HG03097 (cell line): ENCODE data around the gene ST6GALNAC4.

Experiments used
- ATAC-seq: cut with Tn5 transposase; IDR thresholded peaks from one replicate; pipeline ENCODE4 v1.9.1; 2021; ENCODE audit not compliant: unreplicated experiment, low FRiP score

ST6GALNAC4 gene, protein sequence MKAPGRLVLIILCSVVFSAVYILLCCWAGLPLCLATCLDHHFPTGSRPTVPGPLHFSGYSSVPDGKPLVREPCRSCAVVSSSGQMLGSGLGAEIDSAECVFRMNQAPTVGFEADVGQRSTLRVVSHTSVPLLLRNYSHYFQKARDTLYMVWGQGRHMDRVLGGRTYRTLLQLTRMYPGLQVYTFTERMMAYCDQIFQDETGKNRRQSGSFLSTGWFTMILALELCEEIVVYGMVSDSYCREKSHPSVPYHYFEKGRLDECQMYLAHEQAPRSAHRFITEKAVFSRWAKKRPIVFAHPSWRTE

DNA sequence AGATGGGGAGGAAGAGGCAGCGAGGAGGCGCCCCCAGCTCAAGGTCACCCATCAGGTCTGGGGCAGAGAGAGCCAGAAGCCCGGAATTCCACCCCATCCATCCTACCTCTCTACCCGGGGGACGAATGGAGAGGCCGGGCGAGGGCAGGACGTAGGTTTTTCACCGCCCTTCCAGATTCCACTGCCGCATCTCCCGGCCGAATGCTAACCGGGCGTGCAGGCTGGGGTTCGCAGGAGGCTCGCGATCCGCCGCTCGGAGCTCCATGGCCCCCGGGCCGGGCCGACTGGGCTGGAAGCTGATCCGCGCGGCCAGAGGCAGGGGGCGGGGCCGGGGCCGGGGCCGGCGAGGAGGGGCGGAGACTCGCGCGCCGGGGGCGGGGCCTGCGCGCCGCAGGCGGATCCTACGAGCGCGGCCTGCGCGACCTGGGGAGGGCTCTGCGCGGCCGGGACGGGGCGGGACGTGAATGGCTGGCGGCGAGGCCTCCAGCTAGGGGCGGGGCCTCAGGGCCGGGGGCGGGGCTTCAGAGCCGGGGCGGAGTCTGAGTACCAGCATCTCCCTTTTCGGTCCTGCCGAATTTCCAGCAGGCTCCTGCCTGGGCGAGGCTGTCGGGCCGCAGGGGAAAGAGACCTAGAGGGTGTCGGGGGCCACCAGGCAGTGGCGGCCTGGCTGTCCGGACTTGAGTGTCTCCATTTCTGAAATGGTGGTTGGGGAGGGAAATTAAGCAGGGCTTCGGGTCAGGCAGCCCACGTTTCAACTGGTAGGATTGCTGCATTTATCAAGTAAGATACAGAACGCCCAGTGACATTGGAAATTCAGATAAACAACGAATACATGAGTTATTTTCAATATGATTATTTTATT lies at the start of gene ST6GALNAC4:
Gene ST6GALNAC4 (minus strand): TSS at position 322 of the 862 bp plus-strand sequence. CDS start 622 bp downstream, outside the sequence.
- peak; percentile 57 for ATAC-seq

DNA sequence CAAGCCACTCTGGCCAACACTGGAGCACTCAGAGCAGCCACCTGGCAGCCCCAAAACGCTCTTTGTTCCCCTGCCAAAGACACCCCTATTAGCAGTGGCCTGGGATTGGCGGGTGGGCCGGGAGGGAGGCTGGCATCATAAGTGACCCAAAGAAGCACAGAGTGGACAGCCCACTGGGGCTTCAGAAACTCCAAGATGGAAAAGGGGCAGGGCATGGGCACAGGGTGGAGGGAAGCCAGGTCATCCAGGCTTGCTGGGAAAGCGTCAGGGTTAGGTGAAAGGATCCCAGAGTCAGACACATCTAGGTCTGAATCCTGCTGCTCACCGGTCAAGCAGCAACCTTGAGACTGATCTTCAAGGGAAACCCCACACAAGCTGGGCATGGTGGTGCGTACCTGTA lies 49.1 kb upstream of the ST6GALNAC4 start:
- ATAC-seq: no peak

DNA sequence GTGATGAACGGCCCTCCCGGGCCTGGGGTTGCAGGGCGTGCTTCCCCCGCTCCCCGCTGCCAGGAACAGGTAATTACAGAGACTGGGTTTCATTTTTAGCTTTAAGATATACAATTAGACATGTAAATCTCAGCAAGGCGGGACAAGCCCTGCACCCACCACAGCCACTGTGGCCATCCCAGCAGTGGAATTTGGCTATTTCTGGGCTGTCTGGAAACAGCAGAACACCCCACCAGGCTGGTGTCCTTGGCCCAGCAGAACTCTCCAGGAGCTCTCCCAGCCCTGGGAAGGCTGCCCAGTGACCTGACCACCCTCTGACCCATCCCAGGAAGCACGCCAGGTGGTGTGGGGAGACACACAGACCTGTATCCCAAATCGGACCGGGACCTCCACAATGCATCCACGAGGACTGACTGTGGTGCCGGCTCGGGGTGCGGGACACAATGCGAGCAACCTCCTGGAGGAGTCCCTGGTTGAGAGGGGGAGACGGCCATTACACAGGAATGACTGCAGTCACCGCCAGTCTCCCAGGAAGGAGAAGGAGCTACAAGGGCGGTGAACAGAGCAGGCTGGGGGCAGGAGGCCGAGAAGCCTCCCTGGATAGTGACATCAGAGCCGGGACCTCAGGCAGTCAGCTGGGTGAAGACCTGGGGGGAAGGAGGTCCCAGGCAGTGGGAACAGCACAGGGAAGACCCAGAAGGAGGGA lies 46.7 kb upstream of the ST6GALNAC4 start:
- ATAC-seq: no peak

DNA sequence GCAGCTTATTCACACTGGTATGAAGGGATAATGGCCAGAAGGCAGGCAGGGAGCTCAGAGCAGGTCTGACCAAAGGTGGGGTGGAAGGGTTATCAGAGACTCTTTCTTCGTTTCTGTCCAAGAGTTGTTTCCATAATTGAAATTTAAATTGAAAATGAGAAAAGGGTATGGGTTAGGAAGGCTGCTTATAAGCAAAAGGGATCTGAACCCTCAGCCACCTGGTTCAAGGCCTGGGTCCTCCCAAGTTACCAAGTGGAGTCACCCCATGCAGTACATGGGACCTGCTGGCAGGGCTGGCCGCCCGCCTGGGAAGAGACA lies 46.2 kb upstream of the ST6GALNAC4 start:
- ATAC-seq: no peak

DNA sequence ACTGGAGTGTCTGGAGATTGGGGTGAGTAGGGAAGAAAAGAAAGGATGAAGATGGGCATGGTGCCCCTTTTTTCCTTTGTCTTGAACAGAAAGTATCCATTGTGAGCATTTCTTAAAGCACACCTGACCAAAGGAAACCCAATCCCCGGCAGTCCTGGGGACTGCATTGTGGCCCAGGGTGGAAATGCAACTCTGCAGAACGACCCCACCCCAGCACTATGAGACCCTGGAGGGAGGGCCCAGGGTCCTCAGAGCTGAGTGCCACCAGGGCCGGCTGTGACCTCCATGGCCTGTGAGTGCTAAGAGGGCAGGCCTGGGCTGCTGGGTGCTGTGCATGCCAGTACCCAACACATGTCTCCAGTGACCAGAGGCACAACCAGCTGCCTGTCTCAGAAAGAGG lies 45.4 kb upstream of the ST6GALNAC4 start:
- no peak for ATAC-seq

DNA sequence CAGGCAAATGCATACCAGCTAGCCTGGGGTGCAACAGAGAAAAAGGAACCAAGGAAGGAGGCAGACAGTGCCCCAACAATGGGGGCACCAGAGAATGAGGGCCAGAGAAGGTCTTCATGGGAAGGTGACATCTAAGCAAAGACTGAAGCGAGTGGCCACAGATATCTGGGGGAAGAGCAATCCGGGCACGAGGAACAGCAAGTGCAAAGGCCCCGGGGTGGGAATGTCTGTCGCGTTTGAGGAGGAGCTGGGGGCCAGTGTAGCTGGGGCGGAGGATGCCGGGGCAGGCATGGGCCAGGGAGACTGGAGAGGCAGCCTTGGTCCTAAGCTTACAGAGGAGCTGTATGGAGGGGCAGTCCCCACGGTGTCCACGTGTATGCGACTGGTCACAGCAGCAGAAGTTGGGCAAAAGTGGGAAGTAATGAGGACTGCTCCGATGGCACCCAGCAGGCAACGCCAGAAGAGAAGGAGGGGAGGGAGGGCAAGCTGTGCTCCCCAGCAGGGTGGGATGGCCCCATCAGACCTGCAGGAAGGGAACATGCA lies 44.8 kb upstream of the ST6GALNAC4 start:
- ATAC-seq: no peak

DNA sequence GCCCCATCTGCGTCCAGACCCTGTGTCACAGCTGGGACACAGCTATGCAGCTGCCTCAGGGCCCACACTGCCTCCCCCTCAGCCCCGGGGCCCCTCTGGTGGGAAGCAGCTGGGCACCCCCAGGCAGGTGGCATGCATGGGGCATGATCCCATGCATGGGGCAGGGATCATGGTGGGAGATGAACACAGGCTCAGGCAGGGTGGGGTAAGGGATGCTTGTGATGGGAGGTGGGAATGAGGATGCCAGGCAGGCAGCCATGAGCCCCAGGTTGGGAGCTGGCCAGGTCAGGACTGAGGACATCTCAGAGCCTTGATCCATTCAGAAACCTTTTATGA lies 44.3 kb upstream of the ST6GALNAC4 start:
- ATAC-seq: no peak

DNA sequence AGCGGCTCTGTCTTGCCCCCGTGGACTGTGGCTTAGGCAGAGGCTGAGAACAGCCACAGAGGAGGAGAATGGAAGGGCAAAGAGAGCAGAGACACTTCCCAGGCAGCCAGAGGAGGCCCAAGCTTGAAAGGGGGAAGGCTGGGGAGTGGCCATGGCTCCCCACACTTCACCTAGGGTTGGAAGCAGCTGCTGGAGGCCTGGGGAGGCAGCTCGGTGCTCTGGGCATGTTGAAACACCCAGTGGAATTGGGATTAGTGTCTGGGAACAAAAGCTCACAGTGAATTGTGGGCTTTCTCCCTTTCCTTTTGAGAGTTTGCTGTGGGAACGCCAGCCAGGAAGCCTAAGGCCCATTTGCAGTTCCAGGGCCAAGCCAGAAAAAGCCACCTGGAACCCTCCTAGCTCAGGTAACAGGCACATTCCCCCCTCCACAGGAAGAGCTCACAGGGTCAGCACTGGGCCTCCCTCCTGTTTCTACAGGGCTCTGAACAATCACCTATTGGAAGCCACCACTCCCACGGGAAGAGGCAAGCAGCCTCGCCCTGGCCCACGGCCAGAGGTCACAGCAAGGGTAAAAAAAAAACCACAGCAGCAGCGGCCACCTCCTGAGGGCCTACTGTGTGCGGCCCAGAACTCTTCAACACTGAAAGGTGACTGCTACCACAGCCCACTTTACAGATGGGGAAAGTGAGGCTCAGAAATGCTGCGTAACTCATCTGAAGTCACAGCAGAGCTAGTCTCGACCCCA lies 43.7 kb upstream of the ST6GALNAC4 start:
- ATAC-seq: no peak

DNA sequence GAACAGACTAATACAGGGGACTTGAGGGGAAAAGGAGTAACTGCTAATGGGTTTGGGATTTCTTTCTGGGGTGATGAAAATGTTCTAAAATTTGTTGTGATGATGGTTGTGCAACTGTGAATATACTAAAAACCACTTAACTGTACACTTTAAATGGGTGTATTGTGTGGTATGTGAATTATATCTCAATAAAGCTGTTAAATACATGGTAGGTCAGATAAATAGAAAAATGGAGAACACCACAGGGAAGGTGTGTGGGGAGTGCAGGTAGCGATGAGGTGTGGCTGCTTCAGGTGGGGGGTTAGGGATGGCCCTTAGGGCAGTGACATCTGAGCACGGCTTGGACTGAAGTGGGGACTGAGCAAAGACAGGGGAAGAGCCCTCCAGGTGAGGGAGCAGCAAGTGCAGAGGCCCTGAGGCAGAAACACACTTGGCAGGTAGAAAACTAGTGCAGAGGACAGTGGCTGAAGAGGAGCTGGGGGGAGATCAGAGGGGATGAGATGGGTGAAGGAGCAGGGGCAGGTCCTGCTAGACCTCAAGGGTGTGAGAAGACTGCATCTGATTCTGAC lies 43.1 kb upstream of the ST6GALNAC4 start:
- ATAC-seq: no peak

DNA sequence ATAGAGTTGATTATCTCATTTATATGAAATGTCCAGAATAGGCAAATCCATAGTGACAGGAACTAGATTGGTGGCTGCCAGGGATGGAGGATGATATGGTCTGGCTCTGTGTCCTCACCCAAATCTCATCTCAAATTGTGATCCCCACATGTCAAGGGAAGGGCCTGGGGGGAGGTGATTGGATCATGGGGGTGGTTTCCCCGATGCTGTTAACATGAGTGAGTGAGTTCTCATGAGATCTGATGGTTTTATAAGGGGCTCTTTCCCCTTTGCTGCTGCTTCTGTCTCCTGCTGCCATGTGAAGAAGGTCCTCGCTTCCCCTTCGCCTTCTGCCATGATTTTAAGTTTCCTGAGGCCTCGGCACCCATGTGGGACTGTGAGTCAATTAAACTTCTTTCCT lies 42.6 kb upstream of the ST6GALNAC4 start:
- ATAC-seq: no peak

DNA sequence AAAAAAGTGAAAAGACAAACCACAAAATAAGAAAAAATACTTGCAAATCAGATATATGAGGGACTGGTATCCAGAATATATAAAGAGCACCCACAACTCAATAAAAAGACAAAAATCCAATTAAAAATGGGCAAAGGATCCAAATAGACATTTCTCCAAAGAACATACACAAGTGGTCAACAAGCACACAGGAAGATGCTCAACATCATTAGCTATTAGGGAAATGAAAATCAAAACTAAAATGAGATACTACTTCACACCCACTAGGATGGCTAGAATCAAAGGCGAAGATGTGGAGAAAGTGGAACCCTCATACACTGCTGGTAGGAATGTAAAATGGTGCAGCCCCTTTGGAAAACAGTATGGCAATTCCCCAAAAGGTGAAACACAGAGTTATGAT lies 41.9 kb upstream of the ST6GALNAC4 start:
- no peak for ATAC-seq

DNA sequence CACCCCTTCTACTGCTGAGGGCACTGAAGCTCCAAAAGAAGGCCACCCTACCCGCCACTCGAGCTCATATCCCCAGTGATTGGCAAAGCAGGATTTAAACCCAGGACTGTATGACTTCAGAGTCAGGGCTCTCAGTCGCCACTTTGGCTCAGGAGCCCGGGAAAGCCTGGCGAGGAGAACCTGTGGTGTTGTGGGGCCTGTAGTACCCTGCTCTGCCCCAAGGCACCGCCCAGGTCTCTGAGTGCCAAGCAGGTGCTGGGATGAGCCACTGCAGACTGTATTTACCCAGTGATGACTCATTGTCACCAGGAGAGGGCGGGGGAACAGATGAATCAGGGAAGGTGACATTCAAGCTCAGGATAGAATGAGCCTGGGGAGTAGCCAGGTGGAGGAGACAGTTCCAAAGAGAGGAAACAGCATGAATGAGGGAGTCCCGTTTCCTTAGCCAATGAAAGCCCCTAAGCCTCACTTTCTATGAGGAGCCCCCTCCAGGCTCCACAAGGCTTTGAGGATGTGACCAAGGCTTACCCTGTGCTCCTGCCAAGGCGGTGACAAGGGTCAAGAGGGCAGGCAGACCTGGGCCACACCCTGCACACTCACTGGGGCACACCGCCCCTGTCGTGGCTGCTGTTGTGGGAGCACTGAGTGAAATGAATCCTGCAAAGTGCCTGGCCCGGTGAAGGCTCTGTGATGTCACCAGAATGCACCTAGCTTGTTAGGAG lies 38.6 kb upstream of the ST6GALNAC4 start:
- ATAC-seq: no peak

DNA sequence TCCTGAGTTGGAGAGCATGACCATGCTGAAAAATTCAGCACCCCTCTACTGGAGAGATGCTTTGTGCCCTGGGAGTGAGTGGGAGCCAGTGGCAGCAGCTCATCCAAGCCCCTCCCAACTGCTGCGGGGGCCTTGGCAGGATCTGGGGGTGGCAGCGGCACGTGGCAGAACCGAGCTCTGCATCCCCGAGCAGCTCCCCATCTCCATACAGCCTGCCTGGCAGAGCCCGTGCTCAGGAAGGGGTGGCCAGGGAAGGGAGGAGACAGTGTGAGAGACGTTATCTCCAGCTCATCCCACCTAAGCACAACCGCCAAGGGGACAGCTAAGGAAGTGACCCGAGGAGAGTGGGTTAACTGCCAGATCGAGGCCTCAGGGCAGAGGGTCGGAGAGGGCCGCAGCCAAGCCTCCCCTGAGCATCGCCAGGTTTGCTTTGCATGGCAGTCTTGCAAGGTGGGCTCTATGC lies 38.0 kb upstream of the ST6GALNAC4 start:
- no peak for ATAC-seq

DNA sequence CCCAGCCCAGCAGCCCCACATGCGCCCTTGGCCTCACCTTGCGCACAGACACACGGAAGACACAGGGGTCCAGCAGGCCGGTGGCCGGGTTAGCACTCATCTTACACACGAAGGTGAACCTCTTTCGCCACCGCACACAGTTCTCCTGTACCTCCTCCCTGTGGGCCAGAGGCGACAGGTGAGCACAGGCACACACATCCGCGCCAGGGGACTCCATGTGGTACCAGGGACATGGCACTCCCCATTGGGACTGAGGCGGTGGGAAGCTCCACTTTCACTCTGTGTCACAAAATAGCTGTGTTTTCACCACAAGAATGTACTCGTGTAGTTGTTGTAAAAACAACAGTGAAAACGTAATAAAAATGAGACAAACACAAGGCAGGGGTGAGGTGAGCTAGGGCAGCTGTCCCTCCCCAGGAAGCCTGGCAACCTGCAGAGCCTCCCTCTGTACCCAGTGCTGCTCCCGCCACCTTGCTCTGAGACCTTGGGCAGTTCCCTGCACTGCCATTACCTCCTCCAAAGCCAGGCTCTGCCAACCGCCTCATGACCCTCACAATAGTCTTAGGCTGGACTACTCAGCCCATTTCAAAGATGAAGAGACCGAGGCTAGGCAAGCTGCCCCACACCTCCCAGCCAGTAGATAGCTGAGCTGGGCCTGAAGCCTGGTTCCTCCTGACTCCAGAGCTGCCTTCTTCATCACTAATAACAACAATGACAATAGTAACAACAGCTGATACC lies 37.1 kb upstream of the ST6GALNAC4 start:
- ATAC-seq: no peak

DNA sequence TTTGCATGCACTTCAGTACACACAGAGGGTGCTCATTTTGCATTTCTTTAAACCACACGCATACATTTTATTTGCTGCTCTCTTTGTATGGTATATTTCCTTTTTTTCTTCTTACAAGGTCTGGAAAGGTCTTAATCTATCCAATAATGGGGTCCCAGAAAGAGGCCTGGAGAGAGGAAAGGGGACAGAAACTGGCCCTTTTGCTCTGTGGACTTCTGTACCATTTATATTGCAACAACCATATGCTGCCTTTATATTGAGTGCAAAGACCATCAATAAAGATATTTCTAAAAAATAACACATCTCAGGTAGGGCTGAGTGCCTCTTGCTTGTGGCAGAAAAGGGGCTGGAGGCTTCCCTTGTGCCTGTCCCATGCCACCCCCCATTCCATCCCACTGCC lies 36.3 kb upstream of the ST6GALNAC4 start:
- no peak for ATAC-seq

DNA sequence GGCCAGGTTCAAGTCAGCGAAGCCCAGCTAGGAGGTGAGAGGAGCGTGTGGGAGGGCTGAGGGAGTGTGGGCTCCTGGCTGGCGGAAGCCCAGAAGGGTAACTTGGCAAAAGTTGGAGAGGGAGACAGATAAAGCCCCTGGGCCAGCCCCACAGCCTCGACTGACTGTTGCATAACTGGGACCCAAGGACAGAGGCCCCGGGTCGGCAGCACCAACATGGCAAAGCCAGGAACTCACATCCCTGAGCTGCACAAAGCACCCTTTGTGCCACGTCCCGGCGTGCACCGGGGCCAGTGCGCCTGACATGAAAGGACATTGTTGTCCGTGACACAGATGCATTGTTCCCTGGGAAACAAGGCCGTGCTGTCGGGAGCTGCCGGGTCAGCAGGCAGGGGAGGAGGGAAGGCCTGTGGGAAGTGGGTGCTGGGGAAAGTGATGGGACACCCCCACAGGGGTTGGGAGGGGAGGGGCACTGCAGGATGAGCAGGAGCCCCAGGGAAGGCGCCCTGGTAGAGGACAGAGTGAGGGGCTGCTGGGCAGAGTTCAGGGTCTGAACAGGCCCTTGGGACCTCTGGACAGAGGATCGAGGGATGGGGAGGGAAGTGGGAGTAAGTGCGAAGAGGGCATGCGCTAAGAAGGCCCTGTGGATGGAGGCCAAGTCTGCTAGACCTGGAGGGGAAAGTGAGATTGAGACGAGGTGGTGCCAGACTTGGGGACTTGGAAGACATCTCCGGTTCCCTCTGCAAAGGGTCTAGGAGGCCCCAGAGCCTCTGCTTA lies 33.9 kb upstream of the ST6GALNAC4 start:
- no peak for ATAC-seq

DNA sequence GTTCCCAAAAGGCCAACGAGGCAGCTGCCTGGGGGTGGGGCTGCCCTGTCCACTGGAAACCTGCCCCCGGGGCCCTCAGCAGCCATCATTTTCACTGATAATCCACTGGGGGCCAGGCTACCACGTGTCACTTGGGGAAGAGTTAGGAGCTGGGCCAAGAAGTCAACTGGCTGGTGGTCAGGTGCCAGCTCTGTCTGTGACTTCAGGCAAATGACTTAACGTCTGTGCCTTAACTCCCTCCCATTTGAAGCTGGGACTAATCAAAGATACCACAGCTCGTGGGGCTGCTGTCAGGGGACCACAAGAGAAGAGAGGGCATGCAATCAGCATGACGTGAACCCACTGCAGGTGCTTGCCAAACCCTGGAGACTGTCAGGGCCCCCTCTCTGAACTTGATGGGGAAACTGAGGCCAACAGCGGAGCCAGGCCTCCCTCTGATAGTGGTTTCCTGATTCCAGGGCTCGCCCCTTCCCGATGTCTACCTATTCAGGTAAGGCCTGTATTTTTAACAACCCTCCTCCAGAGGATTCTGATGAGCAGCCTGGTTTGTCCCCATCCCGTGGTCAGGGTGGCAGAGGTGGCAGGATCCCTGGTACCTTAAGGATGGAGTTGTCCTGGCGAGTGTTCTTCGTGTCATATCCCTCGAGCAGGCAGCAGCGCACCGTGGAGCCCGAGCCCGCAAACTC lies 33.1 kb upstream of the ST6GALNAC4 start:
- no peak for ATAC-seq
